GM19468 (cell line): ENCODE data around the gene AQP9.

Experiments used
- ATAC-seq: cut with Tn5 transposase; IDR thresholded peaks from one replicate; pipeline ENCODE4 v1.9.1; 2021; ENCODE audit warnings: mild to moderate bottlenecking, moderate library complexity, moderate number of reproducible peaks; ENCODE audit not compliant: unreplicated experiment; ENCODE audit errors: extremely low read depth

The AQP9 gene

GRCh38 chr15:58139276-58139988 is 1.3 kb downstream of the AQP9 start:
- ATAC-seq, result no peak

- ATAC-seq, result no peak
These were observed 1.9 kb downstream of the AQP9 start for GRCh38 chr15:58139989-58140522.

DNA sequence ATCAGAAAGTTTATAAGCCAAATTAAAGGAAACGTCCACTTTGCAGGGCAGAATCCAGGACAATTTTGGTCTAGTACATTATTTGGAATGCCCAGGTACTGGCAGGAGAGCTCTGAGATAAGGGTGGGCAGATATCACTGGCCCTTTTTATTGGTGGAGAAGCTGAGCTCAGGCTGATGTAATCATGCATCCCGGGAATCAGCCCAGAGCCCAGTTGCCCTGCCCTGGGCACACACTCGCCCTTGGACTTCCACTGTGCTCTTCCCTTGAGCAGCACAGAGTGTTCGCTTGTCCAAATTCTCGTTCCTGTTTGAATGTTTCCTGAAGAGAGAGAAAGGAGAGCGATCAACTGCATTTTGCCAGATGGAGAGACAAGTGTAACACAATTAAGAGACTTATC is 3.7 kb downstream of the AQP9 start:
- ATAC-seq, result no peak

GRCh38 chr15:58142827-58143461 is 4.8 kb downstream of the AQP9 start:
- no peak for ATAC-seq

DNA sequence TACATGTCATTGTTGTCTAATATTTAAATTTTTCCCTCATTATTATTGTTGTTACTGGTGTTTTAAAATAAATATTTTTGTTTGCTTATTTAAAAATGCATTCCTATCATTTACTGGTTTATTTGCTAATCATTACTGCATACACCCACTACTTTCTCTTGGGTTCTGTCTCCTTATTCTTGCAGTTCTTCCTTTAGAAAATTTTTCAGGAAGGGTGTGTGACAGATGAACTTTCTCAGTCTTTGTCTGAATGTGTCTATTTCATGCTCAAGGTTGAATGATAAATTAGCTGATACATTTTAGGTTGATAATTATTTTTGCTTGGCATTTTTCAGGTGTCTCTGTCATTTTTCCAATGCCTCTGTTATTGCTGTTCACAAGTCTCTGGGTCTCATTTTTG is 7.4 kb downstream of the AQP9 start:
- no peak for ATAC-seq

- no peak for ATAC-seq
These were observed 8.0 kb downstream of the AQP9 start for GRCh38 chr15:58146211-58146610.

DNA sequence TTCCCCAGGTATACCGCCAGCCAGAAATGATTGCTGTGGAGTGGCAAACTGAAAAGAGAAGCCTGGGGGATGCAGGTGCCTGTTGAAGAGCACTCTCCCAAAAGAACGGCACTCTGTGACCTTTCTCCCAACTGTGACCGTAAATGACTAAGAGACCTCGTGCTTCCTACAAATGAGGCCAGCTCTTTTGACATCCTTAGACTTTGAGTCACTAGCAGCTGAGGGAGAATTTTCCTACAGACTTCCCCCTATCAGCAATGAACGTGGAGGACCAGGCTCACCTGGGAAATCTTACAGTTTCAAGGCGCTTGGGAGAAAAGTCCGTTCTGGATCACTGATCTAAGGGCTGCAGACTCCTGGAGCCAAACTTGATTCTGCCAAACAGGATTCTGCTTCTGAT is 8.6 kb downstream of the AQP9 start:
- ATAC-seq, result no peak

GRCh38 chr15:58147171-58147611 is 9.0 kb downstream of the AQP9 start:
- no peak for ATAC-seq

GRCh38 chr15:58148120-58148519 is 9.9 kb downstream of the AQP9 start:
- no peak for ATAC-seq

- ATAC-seq, result no peak
These were observed 10.7 kb downstream of the AQP9 start for GRCh38 chr15:58148633-58149445.

DNA sequence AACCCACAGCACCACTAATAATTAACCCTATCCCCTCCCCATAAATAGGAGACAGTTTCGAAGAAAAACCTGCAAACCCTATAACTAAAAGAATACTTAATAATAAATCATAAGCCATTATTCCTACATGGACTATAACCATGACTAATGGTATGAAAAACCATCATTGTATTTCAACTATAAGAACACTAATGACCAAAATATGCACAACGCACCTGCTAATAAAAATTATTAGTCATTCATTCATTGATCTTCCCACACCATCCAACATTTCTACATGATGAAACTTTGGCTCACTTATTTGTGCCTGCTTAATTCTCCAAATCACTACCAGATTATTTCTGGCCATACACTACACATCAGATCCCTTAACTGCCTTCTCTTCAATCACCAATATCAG is 16.6 kb downstream of the AQP9 start:
- ATAC-seq, result no peak

DNA sequence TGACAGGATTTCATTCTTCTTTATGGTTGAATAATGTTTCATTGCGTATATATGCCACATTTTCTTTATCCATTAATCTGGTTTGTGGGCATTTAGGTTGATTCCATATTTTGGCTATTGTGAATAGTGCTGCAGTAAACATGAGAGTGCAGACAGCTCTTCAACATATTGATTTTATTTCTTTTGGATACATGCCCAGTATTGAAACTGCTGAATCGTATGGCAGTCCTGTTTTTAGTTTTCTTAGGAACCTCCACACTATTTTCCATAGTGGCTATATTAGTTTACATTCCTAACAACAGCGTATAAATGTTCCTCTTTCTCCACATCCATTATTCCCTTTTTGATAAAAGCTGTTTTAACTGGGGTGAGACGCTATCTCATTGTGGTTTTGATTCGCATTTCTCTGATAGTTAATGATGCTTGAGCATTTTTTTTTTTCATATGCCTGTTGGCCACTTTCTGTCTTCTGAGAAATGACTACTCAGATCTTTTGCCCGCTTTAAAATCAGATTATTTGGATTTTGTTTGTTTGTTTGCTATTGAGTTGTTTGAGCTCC is 21.7 kb downstream of the AQP9 start:
- ATAC-seq, result no peak

DNA sequence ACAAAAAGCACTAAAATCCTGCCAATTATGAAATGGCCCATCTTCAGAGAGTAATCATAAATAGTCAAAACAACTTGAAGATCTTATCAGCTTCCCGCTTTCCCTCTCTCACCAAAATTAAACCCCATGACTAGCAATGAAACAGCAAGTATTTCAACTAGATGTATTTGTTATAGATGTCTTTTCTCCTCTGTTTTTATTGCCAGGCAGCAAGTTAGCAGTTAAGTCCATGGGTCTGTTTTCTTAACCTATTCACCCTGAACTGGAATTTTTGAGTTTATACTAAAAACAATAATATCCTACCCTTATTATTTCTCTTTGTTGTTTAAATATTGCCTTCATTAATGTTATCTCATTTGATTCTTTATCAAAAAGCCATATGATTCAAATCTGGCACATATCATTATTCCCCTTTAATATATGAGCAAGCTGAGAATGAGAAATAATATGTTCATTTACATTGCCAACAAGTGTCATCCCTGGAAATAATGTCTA is 23.3 kb downstream of the AQP9 start:
- no peak for ATAC-seq

- ATAC-seq, result no peak
These were observed 25.8 kb downstream of the AQP9 start for GRCh38 chr15:58163985-58164384.

DNA sequence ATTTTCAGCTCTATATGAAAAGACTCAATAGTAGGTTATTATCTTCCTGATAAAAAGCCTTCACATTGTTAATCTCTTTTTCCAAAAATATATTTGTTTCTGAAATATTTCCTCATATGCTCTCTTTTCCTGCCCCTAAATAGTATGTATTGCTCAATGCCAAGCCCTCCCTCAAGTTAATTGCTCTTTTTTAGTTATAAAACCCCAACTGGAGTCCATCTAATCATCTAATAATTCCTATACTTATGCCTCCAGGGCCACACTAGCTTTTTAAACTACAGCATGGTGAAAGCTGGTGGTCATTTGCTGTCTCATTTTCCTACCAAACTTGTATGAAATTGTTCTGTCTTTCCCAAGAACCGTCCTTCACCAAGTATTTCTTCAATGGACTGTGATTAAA is 26.7 kb downstream of the AQP9 start:
- ATAC-seq, result no peak

- no peak for ATAC-seq
These were observed 27.5 kb downstream of the AQP9 start for GRCh38 chr15:58165661-58166060.

GRCh38 chr15:58167095-58167691 is 29.0 kb downstream of the AQP9 start:
- ATAC-seq, result no peak

GRCh38 chr15:58169934-58170333 is 31.8 kb downstream of the AQP9 start:
- ATAC-seq, result no peak

DNA sequence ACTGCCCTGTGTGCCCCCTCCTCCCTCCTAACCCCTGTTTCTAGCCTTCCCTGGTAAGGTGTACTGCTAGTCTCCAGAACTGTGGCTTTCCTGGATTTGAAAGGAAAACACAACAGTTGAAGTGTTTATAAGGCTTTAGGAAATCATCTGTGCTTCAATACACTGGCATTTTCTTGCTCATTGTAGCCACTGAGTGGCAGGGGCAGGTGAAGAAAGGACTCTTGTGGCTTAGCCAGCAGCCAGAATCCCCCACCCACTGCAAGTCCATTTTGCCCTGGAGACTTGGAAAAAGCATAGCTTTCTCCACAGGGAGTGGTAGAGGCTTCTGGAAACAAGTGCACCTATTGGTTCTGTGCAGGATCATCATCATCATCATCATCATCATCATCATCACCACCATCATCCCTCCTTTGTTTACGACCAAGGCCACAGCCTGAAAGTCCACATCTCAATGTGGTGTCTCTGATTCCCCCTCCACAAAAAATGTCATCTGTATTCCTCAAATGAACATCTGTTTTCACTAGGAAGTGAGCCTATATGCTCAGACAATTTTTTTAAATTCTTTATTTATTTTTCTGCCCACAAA is 33.4 kb downstream of the AQP9 start:
- no peak for ATAC-seq

- ATAC-seq, result no peak
These were observed 36.5 kb downstream of the AQP9 start for GRCh38 chr15:58174709-58175108.
